ENCODE data around the gene CPNE4. TPM values are rescaled to one million over a fixed set of nuclear protein-coding genes. Genes with fewer than 3 reads are reported as not detected.

Gene CPNE4
- total and polyA plus RNA-seq, 9 of the 15 experiments (the other 6 are each of a cell fraction or from before 2014, with no cell fraction given), result not detected

- TF ChIP-seq REST (IDR thresholded peaks at IDR 0.05; ENCODE audit: borderline replicate concordance), result peak; percentile 78
- TF ChIP-seq REST (CRISPR knock-in tag; IDR thresholded peaks at IDR 0.05; ENCODE audit: low read depth), result no peak
- TF ChIP-seq TAF7 (tag; IDR thresholded peaks at IDR 0.05), result no peak
- TF ChIP-seq ZNF583 (CRISPR knock-in tag; IDR thresholded peaks at IDR 0.05), result no peak
- TF ChIP-seq MCM5 (IDR thresholded peaks at IDR 0.05; ENCODE audit: low read depth), result no peak
- no peak for TF ChIP-seq SIX5 (IDR thresholded peaks at IDR 0.05; ENCODE audit: borderline replicate concordance in 1 of 2, insufficient read depth in 1 of 2, low read depth in 1 of 2, low read length in 2 of 2)
- TF ChIP-seq, protein P1, sequence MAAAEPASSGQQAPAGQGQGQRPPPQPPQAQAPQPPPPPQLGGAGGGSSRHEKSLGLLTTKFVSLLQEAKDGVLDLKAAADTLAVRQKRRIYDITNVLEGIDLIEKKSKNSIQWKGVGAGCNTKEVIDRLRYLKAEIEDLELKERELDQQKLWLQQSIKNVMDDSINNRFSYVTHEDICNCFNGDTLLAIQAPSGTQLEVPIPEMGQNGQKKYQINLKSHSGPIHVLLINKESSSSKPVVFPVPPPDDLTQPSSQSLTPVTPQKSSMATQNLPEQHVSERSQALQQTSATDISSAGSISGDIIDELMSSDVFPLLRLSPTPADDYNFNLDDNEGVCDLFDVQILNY (CRISPR knock-in tag; IDR thresholded peaks at IDR 0.05), result no peak
- TF ChIP-seq, protein P2, sequence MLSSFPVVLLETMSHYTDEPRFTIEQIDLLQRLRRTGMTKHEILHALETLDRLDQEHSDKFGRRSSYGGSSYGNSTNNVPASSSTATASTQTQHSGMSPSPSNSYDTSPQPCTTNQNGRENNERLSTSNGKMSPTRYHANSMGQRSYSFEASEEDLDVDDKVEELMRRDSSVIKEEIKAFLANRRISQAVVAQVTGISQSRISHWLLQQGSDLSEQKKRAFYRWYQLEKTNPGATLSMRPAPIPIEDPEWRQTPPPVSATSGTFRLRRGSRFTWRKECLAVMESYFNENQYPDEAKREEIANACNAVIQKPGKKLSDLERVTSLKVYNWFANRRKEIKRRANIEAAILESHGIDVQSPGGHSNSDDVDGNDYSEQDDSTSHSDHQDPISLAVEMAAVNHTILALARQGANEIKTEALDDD (IDR thresholded peaks at IDR 0.05), result peak; percentile 73
- TF ChIP-seq CBFB (CRISPR knock-in tag; IDR thresholded peaks at IDR 0.05), result peak; percentile 74; the same call in 1 of the 2 replicates
- TF ChIP-seq HLTF (IDR thresholded peaks at IDR 0.05), result no peak
- no peak for TF ChIP-seq HDAC3 (IDR thresholded peaks at IDR 0.05; ENCODE audit: borderline replicate concordance, partially characterized antibody)
Observed at GRCh38 chr3:131795390-131796090, 239.3 kb downstream of the CPNE4 start (continued).

Data from K562 (cell line).